Loucy (cell line): ENCODE data around the gene ARG2.
A peak's percentile ranks its signal among the peaks of the same experiment; 100 is the strongest.

Experiments used
- H2AFZ ChIP-seq: fragments of 200-600 bp; sonication (generic); 2 replicates; pipeline ENCODE4 v1.6.0; 2016; ENCODE audit warnings: antibody characterized with exemption, mild to moderate bottlenecking, low read length, moderate library complexity
- H3F3A ChIP-seq: fragments of 200-600 bp; 2 replicates; pipeline ENCODE4 v1.6.0; 2016; ENCODE audit warnings: antibody characterized with exemption, low read depth, mild to moderate bottlenecking
- H3K27me3 ChIP-seq: fragments of 200-600 bp; sonication (generic); 2 replicates; pipeline ENCODE4 v1.6.1; 2014; ENCODE audit warnings: low read length, mild to moderate bottlenecking; ENCODE audit not compliant: insufficient read depth, poor library complexity, severe bottlenecking
- H3K36me3 ChIP-seq: fragments of 200-600 bp; sonication (generic); 2 replicates; pipeline ENCODE4 v1.6.1; 2016; ENCODE audit warnings: low read length; ENCODE audit not compliant: insufficient read depth
- H3K4me1 ChIP-seq: fragments of 200-600 bp; sonication (generic); 2 replicates; pipeline ENCODE4 v1.5.1; 2014; ENCODE audit warnings: low read length, mild to moderate bottlenecking; ENCODE audit not compliant: insufficient read depth, poor library complexity, severe bottlenecking
- H3K4me2 ChIP-seq: fragments of 200-600 bp; sonication (generic); 2 replicates; pipeline ENCODE4 v1.6.0; 2014; ENCODE audit warnings: antibody characterized with exemption, low read length, low read depth, mild to moderate bottlenecking; ENCODE audit not compliant: poor library complexity, severe bottlenecking
- H3K4me3 ChIP-seq: fragments of 200-600 bp; sonication (generic); 2 replicates; pipeline ENCODE4 v1.5.1; 2014; ENCODE audit warnings: low read length, mild to moderate bottlenecking, mixed read lengths; ENCODE audit not compliant: poor library complexity, severe bottlenecking
- H3K79me2 ChIP-seq: fragments of 200-600 bp; sonication (generic); 2 replicates; pipeline ENCODE4 v1.6.1; 2014; ENCODE audit warnings: low read length; ENCODE audit not compliant: insufficient read depth
- H3K9ac ChIP-seq: fragments of 200-600 bp; sonication (generic); 2 replicates; pipeline ENCODE4 v1.6.0; 2014; ENCODE audit warnings: mild to moderate bottlenecking, low read depth, low read length, moderate library complexity; ENCODE audit not compliant: poor library complexity, severe bottlenecking
- H3K9me2 ChIP-seq: fragments of 200-600 bp; sonication (generic); replicated peaks from 2 replicates; pipeline ENCODE4 v1.6.1; 2016; ENCODE audit warnings: low read depth, low read length, mixed read lengths
- H3K9me3 ChIP-seq: fragments of 200-600 bp; sonication (generic); 2 replicates; pipeline ENCODE4 v1.6.1; 2014; ENCODE audit warnings: mild to moderate bottlenecking, antibody characterized with exemption, low read length, low read depth; ENCODE audit not compliant: insufficient read depth
- H4K20me1 ChIP-seq: fragments of 200-600 bp; sonication (generic); 2 replicates; pipeline ENCODE4 v1.6.0; 2014; ENCODE audit warnings: antibody characterized with exemption, low read length, mild to moderate bottlenecking; ENCODE audit not compliant: insufficient read depth, poor library complexity, severe bottlenecking
- CTCF ChIP-seq: fragments of 200-600 bp; sonication (generic); conservative IDR thresholded peaks from 2 replicates; pipeline ENCODE4 v1.5.1; 2014; ENCODE audit warnings: mild to moderate bottlenecking, antibody characterized with exemption, low read length
- EZH2phosphoT487 ChIP-seq: fragments of 200-600 bp; IDR thresholded peaks from 2 replicates; pipeline ENCODE4 v1.6.1; 2018; ENCODE audit warnings: antibody characterized with exemption, mild to moderate bottlenecking, moderate library complexity, borderline replicate concordance

Gene ARG2

GRCh38 chr14:67679006-67679405 lies 59.3 kb downstream of the ARG2 start:
- Histone ChIP-seq H3K79me2 (peaks cover 17% of the 10 kb centered on the region), H3K4me2 (no peak overlapping the region), H3K4me3 (no peak overlapping the region), H3K9me3 (no peaks in the 10 kb centered on the region), H3K4me1 (peaks cover 13% of the 10 kb centered on the region), H2AFZ (no peak overlapping the region), H3K9ac (no peak overlapping the region), H3K36me3 (peaks cover 69% of the 10 kb centered on the region), H3K27me3 (no peaks in the 10 kb centered on the region), H3K9me2 (no peaks in the 10 kb centered on the region), H3F3A (no peaks in the 10 kb centered on the region), H4K20me1 (peaks cover 13% of the 10 kb centered on the region)
- no peak for TF ChIP-seq EZH2phosphoT487

- H3K4me2 ChIP-seq: peak overlapping the region; percentile 29
- H4K20me1 ChIP-seq: peaks cover 11% of the 10 kb centered on the region
- peaks cover 14% of the 10 kb centered on the region; the same call in 1 of the 2 replicates for H3K79me2 ChIP-seq
- no peak overlapping the region for H3K4me3 ChIP-seq
- H3K9ac ChIP-seq: no peak overlapping the region
- no peak for TF ChIP-seq CTCF
- TF ChIP-seq EZH2phosphoT487: no peak
- H3K4me1 ChIP-seq: peaks cover 14% of the 10 kb centered on the region
- peaks cover 79% of the 10 kb centered on the region for H3K36me3 ChIP-seq
- H3F3A ChIP-seq: no peaks in the 10 kb centered on the region
- H2AFZ ChIP-seq: no peak overlapping the region
- no peaks in the 10 kb centered on the region for H3K9me3 ChIP-seq
- H3K27me3 ChIP-seq: no peaks in the 10 kb centered on the region
- H3K9me2 ChIP-seq: no peaks in the 10 kb centered on the region
Measured at GRCh38 chr14:67680121-67680602, 60.4 kb downstream of the ARG2 start.

GRCh38 chr14:67680941-67681340 lies 61.2 kb downstream of the ARG2 start:
- Histone ChIP-seq H3K27me3 (no peaks in the 10 kb centered on the region), H3K9me3 (no peaks in the 10 kb centered on the region), H3F3A (no peaks in the 10 kb centered on the region), H3K9ac (no peak overlapping the region), H4K20me1 (peaks cover 11% of the 10 kb centered on the region), H3K4me3 (no peak overlapping the region), H3K9me2 (no peaks in the 10 kb centered on the region), H2AFZ (no peak overlapping the region), H3K79me2 (peaks cover 14% of the 10 kb centered on the region; the same call in 1 of the 2 replicates), H3K4me2 (peak overlapping the region; percentile 29), H3K4me1 (peaks cover 9% of the 10 kb centered on the region), H3K36me3 (peaks cover 84% of the 10 kb centered on the region)
- TF ChIP-seq EZH2phosphoT487 (no peak), CTCF (no peak)

GRCh38 chr14:67683842-67684241 lies 64.1 kb downstream of the ARG2 start:
- Histone ChIP-seq H3K9me3 (no peaks in the 10 kb centered on the region), H3K4me1 (peaks cover 9% of the 10 kb centered on the region), H3K79me2 (peaks cover 17% of the 10 kb centered on the region; the same call in 1 of the 2 replicates), H2AFZ (no peak overlapping the region), H3K4me3 (no peak overlapping the region), H4K20me1 (peaks cover 11% of the 10 kb centered on the region), H3F3A (no peaks in the 10 kb centered on the region), H3K9me2 (no peaks in the 10 kb centered on the region), H3K27me3 (no peaks in the 10 kb centered on the region), H3K4me2 (no peak overlapping the region), H3K9ac (no peak overlapping the region), H3K36me3 (peaks cover 81% of the 10 kb centered on the region)
- TF ChIP-seq CTCF (no peak), EZH2phosphoT487 (no peak)
